A549 (cell line): Measurements from ENCODE around the gene ODAD4. TPM values are rescaled to one million over a fixed set of nuclear protein-coding genes. Genes with fewer than 3 reads are reported as not detected.

ENCODE experiments used
- ATAC-seq, 2 experiments: fragments of 200-7000 bp in 1 of 2; fragments of >200 bp in 1 of 2; cut with Nextera tagmentation in 1 of 2; cut with Tn5 transposase in 1 of 2; 3 replicates each; pipeline versions ENCODE4 v1.8.0 to v1.9.1; 2018 to 2020; ENCODE audit warnings: mild to moderate bottlenecking in 1 of 2, moderate library complexity in 1 of 2
- CTCF ChIA-PET: fragments of 300-600 bp; sonication (Branson Sonifier 250); formaldehyde crosslinking; extraction: SDS; loops from one replicate; lab custom pipeline; 2021; ENCODE audit warnings: antibody characterized with exemption, inconsistent platforms; lab: Yijun Ruan, JAX
- POLR2A ChIA-PET: fragments of 350-600 bp; formaldehyde crosslinking; extraction: SDS; loops from one replicate; lab custom pipeline; 2021; ENCODE audit warnings: antibody characterized with exemption, inconsistent platforms; lab: Yijun Ruan, JAX
- DNase-seq, 2 experiments: peaks; one replicate each; pipeline versions ENCODE4 v3.0.0 to v3.0.0-alpha.2; 2011 to 2016; ENCODE audit warnings: low read depth in 1 of 2, low spot score in 1 of 2
- FAIRE-seq: peaks from 2 replicates; lab custom pipeline; 2011; peaks lifted over from hg19 to GRCh38; lab: Jason Lieb, UNC
- H3K27ac ChIP-seq, 2 experiments: fragments of >200 bp; sonication (Bioruptor Twin); formaldehyde crosslinking; 3 replicates each; pipeline ENCODE4 v1.5.1; 2016 to 2017
- H3K4me1 ChIP-seq: fragments of >200 bp; sonication (Bioruptor Twin); formaldehyde crosslinking; 3 replicates; pipeline ENCODE4 v1.6.1; 2016
- H3K4me2 ChIP-seq: fragments of >200 bp; sonication (Bioruptor Twin); formaldehyde crosslinking; 3 replicates; pipeline ENCODE4 v1.6.1; 2016
- H3K4me3 ChIP-seq: fragments of >200 bp; sonication (Bioruptor Twin); formaldehyde crosslinking; 3 replicates; pipeline ENCODE4 v1.5.1; 2016
- H3K9me3 ChIP-seq: fragments of >200 bp; sonication (Bioruptor Twin); formaldehyde crosslinking; 3 replicates; pipeline ENCODE4 v1.6.1; 2016
- CEBPB ChIP-seq, 2 experiments: fragments of >200 bp in 1 of 2; sonication (Bioruptor Twin) in 1 of 2; formaldehyde crosslinking in 1 of 2; IDR thresholded peaks; 2 replicates each; pipeline ENCODE4 v1.6.1; 2012 to 2016
- CHD2 ChIP-seq: fragments of 150-350 bp; IDR thresholded peaks from 2 replicates; pipeline ENCODE4 v1.6.1; 2014; ENCODE audit warnings: low read length; ENCODE audit not compliant: partially characterized antibody
- CHD4 ChIP-seq: fragments of 200-600 bp; sonication (generic); IDR thresholded peaks from 2 replicates; pipeline ENCODE4 v1.6.1; 2016; ENCODE audit warnings: antibody characterized with exemption, mild to moderate bottlenecking, borderline replicate concordance
- E2F6 ChIP-seq: IDR thresholded peaks from 2 replicates; pipeline ENCODE4 v1.6.1; 2012; ENCODE audit warnings: low read depth, borderline replicate concordance
- EHF ChIP-seq: fragments of 250-450 bp; sonication (Bioruptor Pico); IDR thresholded peaks from 2 replicates; pipeline ENCODE4 v1.5.0; 2020; ENCODE audit warnings: mild to moderate bottlenecking
- EHMT2 ChIP-seq: fragments of 200-600 bp; sonication (generic); IDR thresholded peaks from 2 replicates; pipeline ENCODE4 v1.6.1; 2016; ENCODE audit warnings: antibody characterized with exemption, low read depth, mild to moderate bottlenecking, moderate library complexity
- ESRRA ChIP-seq: fragments of 150-350 bp; IDR thresholded peaks from 2 replicates; pipeline ENCODE4 v1.6.1; 2014; ENCODE audit warnings: mild to moderate bottlenecking, low read length, borderline replicate concordance
- HDAC2 ChIP-seq: fragments of 200-600 bp; sonication (generic); IDR thresholded peaks from 2 replicates; pipeline ENCODE4 v1.6.1; 2016
- HEYL ChIP-seq: fragments of 250-450 bp; sonication (Bioruptor Pico); IDR thresholded peaks from 2 replicates; pipeline ENCODE4 v1.8.0; 2021; ENCODE audit warnings: mild to moderate bottlenecking, moderate library complexity
- HOXA7 ChIP-seq: fragments of 250-450 bp; sonication (Bioruptor Pico); IDR thresholded peaks from 2 replicates; pipeline ENCODE4 v1.5.0; 2020; ENCODE audit warnings: mild to moderate bottlenecking, moderate library complexity
- HOXB13 ChIP-seq: fragments of 250-450 bp; sonication (Bioruptor Pico); IDR thresholded peaks from 2 replicates; pipeline ENCODE4 v1.5.0; 2020; ENCODE audit warnings: low read depth, mild to moderate bottlenecking, moderate library complexity
- JUNB ChIP-seq: fragments of >200 bp; sonication (Bioruptor Twin); formaldehyde crosslinking; IDR thresholded peaks from 2 replicates; pipeline ENCODE4 v1.6.1; 2016
- KDM1A ChIP-seq: fragments of 200-600 bp; sonication (generic); IDR thresholded peaks from 2 replicates; pipeline ENCODE4 v1.6.1; 2016; ENCODE audit warnings: low read depth, mild to moderate bottlenecking
- MAFK ChIP-seq: fragments of 450-650 bp; IDR thresholded peaks from 2 replicates; pipeline ENCODE4 v1.6.1; 2014; ENCODE audit not compliant: partially characterized antibody
- MYC ChIP-seq: IDR thresholded peaks from 2 replicates; pipeline ENCODE4 v1.6.1; 2012; ENCODE audit warnings: mild to moderate bottlenecking, inconsistent platforms, low read length, improper control_type of control experiment, borderline replicate concordance
- POLR2A ChIP-seq: IDR thresholded peaks from 2 replicates; pipeline ENCODE4 v1.6.1; 2012; ENCODE audit warnings: mild to moderate bottlenecking, low read length
- RCOR1 ChIP-seq: fragments of 150-350 bp; IDR thresholded peaks from 2 replicates; pipeline ENCODE4 v1.6.1; 2014; ENCODE audit warnings: antibody characterized with exemption, low read length, low read depth
- RFX5 ChIP-seq: fragments of 450-650 bp; IDR thresholded peaks from 2 replicates; pipeline ENCODE4 v1.7.1; 2014; ENCODE audit warnings: antibody characterized with exemption, mild to moderate bottlenecking, moderate library complexity
- SMC3 ChIP-seq: fragments of >200 bp; sonication (Bioruptor Twin); formaldehyde crosslinking; IDR thresholded peaks from 3 replicates; pipeline ENCODE4 v1.6.1; 2018; ENCODE audit warnings: inconsistent platforms
- TFCP2L1 ChIP-seq: fragments of 250-450 bp; sonication (Bioruptor Pico); IDR thresholded peaks from 2 replicates; pipeline ENCODE4 v1.5.0; 2021; ENCODE audit warnings: mild to moderate bottlenecking
- ZNF302 ChIP-seq: fragments of 250-450 bp; sonication (Bioruptor Pico); IDR thresholded peaks from 2 replicates; pipeline ENCODE4 v1.9.0; 2021; ENCODE audit warnings: inconsistent platforms, mild to moderate bottlenecking, moderate library complexity
- WGBS: methylation state at CpG from one replicate; pipeline ENCODE4 v1.1.6; 2017; ENCODE audit errors: missing lambda C conversion rate; 5-methylcytosine and 5-hydroxymethylcytosine counted together
- polyA plus RNA-seq, 4 experiments: library from polyadenylated mRNA; depleted of rRNA in 3 of 4; stranded (reverse); fragments of >200 nt; fragmentation: RNase III in 1 of 4; extraction: RNeasy Plus Mini Kit Qiagen cat#74134 plus additional on column Dnase treatment in 1 of 4; gene quantifications; 2 replicates in 3 of 4; 3 replicates in 1 of 4; pipeline ENCODE4 v1.2.3, GENCODE V29; 2011 to 2017

Gene ODAD4
- polyA plus RNA-seq, 2 of the 4 experiments (the other 2 are of a cell fraction) = 2.0 to 2.3 TPM

GRCh38 chr17:41919840-41920579, 10.4 kb upstream of the ODAD4 start:
- Histone ChIP-seq H3K9me3 (no peaks in the 10 kb centered on the region), H3K4me3 (peak overlapping the region; percentile 94), H3K4me2 (peak overlapping the region; percentile 91), H3K4me1 (peaks cover 38% of the 10 kb centered on the region), H3K27ac (peak overlapping the region; percentile 93 to 95)
- ATAC-seq = peak in 1 of 2 experiments; percentile 0; a peak in 1 of 6 replicates
- peak; percentile 78 to 90; a peak in 3 of 4 replicates for TF ChIP-seq CEBPB (IDR thresholded peaks at IDR 0.05)
- no peak for TF ChIP-seq POLR2A
- DNase-seq = peak in 1 of 2 experiments; percentile 49
- POLR2A ChIA-PET = interaction anchor here (0.6 to 4.2 kb wide), 5 partner anchors 11 to 109 kb away, joined by 3 to 47 read pairs (median 4); partner anchors contain the start of genes CNP, DNAJC7 and ODAD4
- no peak for FAIRE-seq
- CTCF ChIA-PET = interaction anchor here (0.7 to 2.7 kb wide), 6 partner anchors 10 to 134 kb away, joined by 3 to 17 read pairs (median 4); partner anchors contain the start of genes JUP and ODAD4
- WGBS = 74% methylated on average over 7 of the region's 7 CpGs

GRCh38 chr17:41920580-41920955, 9.8 kb upstream of the ODAD4 start:
- POLR2A ChIA-PET = interaction anchor here (0.6 to 4.2 kb wide), 3 partner anchors 10 to 109 kb away, joined by 3 to 47 read pairs (median 4); partner anchors contain the start of gene ODAD4
- no peak for ATAC-seq
- TF ChIP-seq MYC (no peak), POLR2A (no peak), MAFK (no peak), JUNB (no peak), RFX5 (no peak), EHF (CRISPR knock-in tag) (no peak), ZNF302 (no peak), KDM1A (no peak), CHD2 (no peak), ESRRA (no peak), HDAC2 (no peak), E2F6 (no peak), HOXA7 (CRISPR knock-in tag) (no peak), CHD4 (no peak), HEYL (CRISPR knock-in tag) (no peak), RCOR1 (no peak), SMC3 (no peak)

GRCh38 chr17:41925991-41926590, 4.3 kb upstream of the ODAD4 start:
- CTCF ChIA-PET = interaction anchor here (0.6 to 12.8 kb wide), 4 partner anchors 10 to 191 kb away, joined by 3 to 122 read pairs (median 4); partner anchors contain the start of gene CNP
- peak overlapping the region in 1 of 2 experiments; percentile 36; a peak in 3 of 6 replicates for H3K27ac ChIP-seq
- TF ChIP-seq EHMT2 = no peak
- TF ChIP-seq TFCP2L1 (CRISPR knock-in tag) = no peak
- TF ChIP-seq HOXB13 (CRISPR knock-in tag) = no peak
- peak; percentile 42 to 58; a peak in 2 of 4 replicates for TF ChIP-seq CEBPB (IDR thresholded peaks at IDR 0.05)
- TF ChIP-seq, all 56 proteins: peak for 1
- 63% methylated on average over 7 of the region's 7 CpGs for WGBS
- Histone ChIP-seq H3K4me2 (peak overlapping the region; percentile 14; the same call in 2 of the 3 replicates), H3K9me3 (no peaks in the 10 kb centered on the region), H3K4me3 (no peak overlapping the region), H3K4me1 (peaks cover 21% of the 10 kb centered on the region)
- DNase-seq (no peak), FAIRE-seq (no peak), ATAC-seq (no peak)
- POLR2A ChIA-PET = no interaction called here

More at GRCh38 chr17:41920580-41920955, 9.8 kb upstream of the ODAD4 start:
- H3K4me2 ChIP-seq = peak overlapping the region; percentile 91; the same call in 1 of the 3 replicates
- H3K27ac ChIP-seq = peak overlapping the region; percentile 93 to 95; a peak in 4 of 6 replicates
- DNase-seq (no peak), FAIRE-seq (no peak)
- no peak overlapping the region for H3K4me3 ChIP-seq
- CTCF ChIA-PET = interaction anchor here (0.7 to 2.7 kb wide), 3 partner anchors 17 to 39 kb away, joined by 3 to 9 read pairs (median 4); no protein-coding TSS in a partner anchor
- H3K9me3 ChIP-seq = no peaks in the 10 kb centered on the region
- 88% methylated on average over 5 of the region's 5 CpGs for WGBS
- H3K4me1 ChIP-seq = peaks cover 34% of the 10 kb centered on the region
